Femur (tissue), 1 donor: ENCODE data around the gene AUTS2.

Source experiments
- DNase-seq: peaks from one replicate; pipeline ENCODE4 v3.0.0-alpha.2; 2017

AUTS2 gene

DNA sequence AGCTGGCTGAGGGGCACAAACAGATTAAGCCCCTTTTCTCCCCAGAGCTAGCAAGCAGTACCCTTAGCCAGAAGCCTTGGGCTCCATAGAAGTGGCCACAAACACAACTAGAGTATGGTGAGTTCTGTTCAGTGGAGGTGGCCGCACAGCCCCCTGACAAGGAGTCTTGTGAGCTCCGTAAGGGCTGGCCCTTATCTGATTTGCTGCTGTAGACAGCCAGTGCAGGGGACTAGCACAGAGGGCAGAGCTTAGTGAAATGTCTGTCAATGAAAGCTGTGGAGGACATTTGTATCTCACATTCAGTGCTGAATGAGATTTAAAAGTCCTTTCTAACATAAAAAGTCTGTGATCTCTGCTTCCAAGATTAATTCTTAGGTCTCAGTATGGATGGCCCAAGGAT is 137.3 kb downstream of the AUTS2 start:
- no peak for DNase-seq

DNA sequence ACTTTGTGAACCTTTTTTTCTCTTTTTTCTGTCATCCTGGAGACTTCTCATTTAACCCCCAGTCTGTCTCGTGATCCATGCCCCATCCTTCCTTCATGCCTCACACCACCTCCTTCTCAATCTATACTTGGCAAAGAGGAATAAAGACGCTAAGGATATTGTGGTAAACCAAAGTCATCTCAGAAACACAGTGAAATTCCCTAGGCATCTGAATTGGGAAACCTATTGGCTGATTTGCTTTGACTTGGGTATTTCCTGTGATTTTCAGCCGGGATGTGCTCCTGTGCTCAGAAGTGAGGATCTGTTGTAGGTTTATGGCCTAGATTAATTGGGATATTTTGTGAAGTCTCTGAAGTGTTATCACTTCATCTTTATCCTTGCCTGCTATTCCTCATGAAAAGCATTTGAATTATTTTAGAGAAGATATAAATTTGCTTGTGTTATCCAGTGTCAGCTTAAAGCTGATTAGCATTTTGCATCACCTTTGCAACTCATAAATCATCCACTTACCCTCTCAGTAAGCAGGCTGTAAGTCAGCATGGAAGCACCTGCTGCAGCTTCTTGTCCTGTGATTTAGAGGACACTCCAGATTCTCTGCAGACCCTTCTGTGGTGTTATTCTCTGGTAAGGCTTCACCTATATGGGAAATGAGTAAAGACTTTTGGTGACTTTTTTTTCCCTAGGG is 138.0 kb downstream of the AUTS2 start:
- no peak for DNase-seq

DNA sequence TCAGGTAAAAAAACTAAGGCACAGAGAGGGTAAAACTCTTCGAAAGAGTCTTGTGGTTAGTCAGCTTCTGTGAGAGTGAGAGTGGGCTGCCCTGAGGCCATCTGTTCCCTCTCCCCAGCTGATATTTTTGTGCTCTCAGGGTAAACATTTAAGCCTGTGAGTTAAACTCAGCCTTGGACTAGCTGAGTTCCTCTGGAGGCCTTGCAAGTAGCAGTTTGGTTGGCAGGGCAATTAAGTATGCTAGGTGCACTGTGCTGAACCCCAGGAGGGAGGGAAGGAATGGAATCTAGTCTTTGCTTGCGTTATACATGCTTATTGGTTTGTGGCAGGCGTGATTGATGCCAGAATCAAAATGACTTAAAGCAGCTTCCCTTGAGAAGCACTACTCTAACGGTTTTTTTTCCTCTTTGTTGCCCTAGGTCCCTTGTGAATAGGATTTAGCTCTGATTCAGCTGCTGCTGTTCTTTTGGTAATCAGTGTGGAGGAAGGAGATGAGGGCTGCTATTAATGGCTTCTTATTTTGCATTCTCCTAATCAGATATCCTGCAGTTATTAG is 140.2 kb downstream of the AUTS2 start:
- peak; percentile 24 for DNase-seq

DNA sequence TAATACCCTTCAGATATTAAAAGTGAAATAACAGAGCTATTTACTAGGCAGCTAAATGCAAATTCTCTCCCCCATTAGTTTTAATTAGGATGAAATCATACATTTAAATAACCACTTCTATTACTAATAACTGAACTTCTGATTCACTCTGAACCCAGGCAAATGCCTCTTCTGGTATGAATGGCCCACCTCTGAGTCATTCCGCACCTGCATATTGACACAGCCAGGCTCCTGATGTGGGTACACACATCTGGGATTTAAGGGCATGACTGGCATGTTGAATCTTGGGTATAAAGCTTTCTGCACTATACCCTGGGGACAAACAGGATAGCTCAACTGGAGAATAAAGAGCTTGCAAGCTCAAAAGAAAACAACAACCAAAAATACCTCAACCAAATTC is 140.9 kb downstream of the AUTS2 start:
- no peak for DNase-seq

DNA sequence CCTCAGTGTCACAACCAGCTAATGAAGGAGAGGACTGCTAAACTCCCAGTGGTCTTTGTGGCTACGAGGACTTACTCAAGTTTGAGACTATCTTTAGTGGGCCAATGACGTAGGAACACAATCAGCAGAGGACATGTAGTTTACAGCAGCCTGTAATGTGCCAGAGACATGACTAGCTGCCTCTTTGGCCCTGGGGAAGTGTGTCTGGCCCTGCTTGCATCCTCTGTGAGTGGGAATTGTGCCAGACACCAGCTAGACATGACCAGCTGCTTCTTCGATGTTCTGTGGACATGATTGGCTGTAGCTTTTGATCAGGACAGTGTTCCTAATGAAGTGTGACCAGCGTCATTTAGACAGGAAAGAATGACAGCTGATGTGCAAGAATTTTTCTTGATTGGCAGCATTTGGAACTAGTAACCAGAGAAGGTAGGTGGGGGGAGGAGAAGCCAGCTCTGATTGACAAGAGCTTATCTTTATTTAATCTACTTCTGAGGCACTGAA is 141.7 kb downstream of the AUTS2 start:
- DNase-seq, result peak; percentile 67

DNA sequence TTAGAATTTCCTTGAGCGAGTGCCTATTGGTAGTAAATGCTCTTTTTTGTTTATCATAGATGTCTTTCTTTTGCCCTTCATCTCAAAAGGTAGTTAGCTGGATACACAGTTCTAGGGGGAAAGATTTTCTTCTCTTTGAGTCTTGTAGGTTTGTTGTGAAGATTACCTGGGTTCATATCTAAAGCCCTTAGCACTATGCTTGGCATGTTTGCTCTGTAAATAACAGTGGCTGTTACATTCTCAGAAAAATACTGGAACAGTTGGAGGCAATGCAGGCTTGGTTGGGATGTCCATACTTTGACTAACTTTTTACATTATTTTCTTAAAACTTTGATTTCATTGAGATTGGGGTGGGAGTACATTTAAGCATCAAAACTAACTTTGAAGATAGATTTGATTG is 144.0 kb downstream of the AUTS2 start:
- DNase-seq, result no peak

DNA sequence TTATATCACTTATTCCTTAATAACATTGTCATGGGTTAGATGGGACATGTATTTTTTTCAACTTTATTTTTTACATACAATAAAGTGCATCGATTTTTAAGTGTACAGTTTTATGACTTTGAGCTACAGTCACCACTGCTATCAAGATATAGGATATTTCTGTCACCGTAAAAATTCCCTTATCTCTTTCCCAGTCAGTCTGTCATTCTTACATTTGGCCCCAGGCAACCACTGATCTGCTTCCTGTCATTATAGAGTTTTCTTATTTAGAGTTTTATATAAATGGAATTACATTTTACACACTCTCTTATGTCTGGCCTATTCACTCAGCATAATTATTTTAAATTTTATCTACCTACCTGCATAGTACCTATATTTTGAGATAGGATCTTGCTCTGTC is 145.2 kb downstream of the AUTS2 start:
- DNase-seq, result no peak

DNA sequence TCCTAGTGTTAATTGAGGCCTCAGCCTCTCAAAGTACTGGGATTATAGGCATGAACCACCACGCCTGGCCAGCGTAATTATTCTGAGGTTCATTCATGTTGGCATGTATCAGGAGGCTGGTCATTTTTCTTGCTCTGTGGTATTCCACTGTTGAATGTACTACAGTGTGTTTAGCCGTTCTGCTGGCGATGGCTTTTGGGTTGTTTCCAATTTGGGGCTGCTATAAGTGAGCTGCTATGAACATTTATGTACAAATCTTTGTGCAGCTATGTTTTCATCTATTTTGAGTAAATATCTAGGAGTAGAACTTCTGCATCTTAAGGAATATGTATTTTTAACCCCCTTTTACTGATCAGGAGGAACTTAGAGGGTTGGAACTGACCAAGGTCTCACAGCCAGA is 145.8 kb downstream of the AUTS2 start:
- peak; percentile 40 for DNase-seq

DNA sequence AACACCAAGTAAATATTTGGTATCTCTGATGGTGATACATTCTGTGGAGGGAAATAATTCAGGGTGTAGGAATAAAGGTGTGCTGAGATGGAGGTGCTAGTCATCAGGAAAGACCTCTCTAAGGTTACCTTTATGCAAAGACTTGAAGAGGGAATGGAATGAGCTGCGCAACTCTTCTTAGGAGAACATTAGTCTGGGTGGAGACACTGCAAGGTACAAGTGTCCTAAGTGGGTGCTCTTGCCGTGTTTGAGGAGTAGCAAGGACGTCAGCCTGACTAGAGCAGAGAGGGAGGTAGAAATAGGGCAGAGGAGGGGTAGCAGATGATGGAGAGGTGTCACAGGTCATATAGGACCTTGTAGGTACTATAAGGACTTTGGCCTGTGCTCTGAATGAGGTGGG is 148.1 kb downstream of the AUTS2 start:
- no peak for DNase-seq

DNA sequence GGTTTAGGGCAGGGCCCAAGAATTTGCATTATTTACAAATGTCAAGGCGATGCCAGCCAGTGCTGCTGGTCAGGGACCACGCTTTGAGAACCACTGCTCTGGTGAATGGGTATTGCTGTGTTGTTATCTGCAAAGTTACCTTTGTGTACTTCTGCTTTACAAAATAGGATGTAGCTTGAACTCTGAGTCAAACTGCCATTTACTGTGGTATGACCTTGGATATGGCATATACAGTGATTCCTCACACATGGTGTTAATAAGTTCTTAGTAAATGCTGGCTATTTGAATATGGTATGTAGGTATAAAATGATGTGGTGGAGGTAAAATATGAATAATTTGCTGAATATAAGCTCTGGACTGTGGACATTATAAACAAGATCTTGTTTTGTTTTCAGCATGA is 148.9 kb downstream of the AUTS2 start:
- DNase-seq, result no peak

DNA sequence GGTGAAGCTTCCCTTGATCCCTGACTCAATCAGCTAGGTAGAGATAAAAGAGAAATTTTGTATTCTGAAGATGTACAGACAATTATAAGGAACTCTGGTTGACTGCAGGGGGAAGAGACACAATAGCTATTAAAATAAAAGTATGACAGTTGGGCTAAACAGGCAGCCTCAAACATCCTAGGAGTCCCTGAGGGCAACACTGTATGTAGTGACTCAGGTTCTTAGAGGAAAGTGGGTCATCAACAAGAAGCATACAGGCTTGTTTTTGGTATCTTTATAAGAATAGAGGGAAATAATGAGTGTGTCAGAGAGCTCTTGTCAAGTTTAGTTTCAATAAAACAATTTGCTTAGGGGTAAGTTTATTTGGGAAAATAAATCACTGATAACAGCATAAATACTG is 150.3 kb downstream of the AUTS2 start:
- no peak for DNase-seq

DNA sequence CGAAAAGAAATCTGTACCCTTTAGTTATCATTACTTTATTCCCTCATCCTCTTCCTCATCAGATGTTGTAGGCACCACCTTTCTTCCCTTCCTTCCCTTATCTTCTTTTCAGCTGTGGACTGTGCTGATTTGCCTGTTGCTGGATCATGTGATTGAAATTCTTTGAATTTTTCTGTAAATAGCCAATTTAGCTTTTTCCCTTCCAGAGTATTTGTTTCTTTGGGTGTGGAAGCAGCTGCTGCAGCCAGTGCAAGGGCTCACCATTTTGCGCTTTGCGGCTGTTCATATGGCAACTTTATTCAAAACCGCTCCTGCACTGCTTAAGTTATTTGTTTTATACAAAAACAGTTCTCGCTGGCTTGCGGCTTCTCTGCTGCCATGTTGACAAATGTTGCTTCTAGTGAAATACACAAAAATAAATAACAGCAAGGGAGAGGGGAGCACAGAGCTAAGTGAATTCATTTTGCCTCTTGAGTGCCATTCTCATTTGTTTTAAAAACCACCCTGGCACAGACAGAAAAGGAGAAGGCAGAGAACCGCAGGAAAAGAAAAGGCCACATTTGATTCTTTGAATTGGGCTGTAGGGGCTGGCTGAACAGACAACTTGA is 151.2 kb downstream of the AUTS2 start:
- no peak for DNase-seq

DNA sequence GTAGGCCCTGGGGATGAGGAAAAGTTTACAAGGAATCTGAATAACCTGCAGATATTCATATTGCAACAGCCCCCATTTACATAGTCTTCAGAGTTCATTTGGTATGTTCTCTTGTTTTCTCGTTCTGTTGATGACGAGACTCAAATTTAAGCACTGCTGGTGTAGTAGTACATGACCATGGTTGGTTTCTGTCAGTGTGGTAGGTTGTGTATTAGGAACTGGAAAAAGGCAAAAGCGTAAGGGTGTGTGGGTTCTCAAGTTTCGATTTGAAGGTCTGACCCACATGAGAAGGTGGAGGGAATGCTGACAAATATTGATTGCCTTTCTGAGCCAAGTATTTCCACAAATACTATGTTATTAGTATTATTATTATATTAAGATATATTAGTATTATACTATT is 151.7 kb downstream of the AUTS2 start:
- DNase-seq, result no peak

DNA sequence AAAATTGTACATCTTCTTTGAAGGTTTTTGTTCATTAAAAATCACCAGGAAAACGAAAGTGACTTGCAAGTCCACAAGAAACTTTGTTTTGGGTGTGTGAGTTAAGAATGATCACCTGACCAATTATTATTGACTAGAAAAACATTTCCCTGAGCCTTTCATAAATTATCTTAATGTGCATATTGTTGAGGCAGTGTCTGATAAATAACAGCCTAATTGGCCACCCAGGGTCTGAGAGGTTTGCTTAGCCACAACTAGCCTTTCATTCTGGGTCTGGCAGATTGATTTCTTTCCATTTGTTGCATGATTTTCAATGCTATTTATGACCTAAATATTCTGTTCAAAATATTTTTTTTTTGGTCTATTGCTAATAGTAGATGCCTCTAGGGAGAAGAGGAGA is 152.8 kb downstream of the AUTS2 start:
- no peak for DNase-seq

DNA sequence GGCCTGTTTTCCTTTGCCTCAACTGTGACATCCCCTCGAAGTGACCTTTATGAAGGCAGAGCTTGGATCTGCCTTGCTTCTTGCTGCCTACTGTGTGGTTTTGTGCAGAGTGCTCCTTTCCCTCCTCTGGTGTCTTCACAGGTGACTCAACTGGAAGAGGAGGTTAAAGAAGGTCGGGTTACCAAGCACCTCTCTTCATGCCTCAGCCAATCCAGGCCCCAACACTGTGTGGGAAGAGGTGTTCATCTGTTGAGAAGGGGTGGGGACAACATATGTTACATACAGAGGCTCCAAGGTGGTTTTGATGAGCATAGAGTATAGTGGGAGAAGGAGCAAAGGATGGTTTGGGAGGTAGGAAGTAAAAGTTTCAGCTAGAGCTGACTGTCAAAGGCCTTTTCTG is 155.7 kb downstream of the AUTS2 start:
- no peak for DNase-seq

DNA sequence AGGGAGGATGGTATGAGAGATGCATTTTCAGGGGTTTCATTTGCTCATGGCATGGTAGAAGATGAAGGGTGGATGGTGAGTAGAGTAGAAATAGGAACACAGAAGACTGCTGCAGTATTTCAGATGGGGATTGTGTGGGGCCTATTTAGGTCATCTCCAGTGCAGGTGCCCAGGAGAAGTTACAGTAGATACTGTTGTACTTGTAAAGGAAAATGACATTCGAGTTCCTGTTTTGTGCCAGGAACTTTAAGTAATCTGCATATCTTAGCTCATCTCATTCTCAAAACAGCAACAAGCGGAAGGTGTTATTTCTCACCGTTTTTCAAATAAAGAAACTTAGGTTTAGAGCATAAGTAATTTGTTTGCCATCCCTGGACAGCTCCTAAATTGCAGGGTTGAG is 156.2 kb downstream of the AUTS2 start:
- DNase-seq, result no peak

DNA sequence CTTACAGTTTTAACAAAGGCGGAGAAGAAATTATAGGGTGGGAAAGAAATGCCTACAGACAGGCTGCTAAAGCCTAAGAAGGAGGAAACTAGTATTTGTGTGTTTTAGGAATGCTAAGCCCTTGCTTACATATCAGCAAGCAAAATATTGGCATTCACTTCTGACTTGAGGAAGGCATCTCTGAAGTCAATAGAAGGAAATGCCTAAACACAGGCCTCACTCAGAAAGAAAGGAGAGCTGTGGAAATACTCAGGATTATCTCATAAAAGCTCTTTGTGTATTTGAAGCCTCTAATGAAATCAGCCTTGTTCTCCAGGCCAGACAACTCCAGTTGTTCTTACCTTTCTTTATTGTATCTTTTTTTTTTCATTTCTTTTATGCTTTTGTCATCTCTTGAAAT is 158.0 kb downstream of the AUTS2 start:
- no peak for DNase-seq

DNA sequence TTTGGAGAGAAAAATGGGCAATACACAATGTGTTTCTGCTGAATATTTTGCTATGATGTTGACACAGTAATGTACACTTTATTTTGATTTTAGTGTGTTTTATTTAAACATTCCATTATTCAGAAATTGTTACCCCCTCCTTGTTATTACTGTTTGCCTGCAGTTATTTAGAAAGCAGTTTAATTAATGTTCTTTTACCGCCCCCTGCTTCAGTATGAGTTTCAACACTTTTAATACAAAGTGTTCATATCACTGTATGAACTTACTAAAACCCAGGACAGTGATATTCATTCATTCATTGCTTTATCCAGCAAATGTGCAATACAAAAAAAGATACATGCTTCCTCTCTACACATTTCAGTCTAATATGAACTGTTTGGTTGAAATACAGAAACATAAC is 159.3 kb downstream of the AUTS2 start:
- DNase-seq, result no peak

DNA sequence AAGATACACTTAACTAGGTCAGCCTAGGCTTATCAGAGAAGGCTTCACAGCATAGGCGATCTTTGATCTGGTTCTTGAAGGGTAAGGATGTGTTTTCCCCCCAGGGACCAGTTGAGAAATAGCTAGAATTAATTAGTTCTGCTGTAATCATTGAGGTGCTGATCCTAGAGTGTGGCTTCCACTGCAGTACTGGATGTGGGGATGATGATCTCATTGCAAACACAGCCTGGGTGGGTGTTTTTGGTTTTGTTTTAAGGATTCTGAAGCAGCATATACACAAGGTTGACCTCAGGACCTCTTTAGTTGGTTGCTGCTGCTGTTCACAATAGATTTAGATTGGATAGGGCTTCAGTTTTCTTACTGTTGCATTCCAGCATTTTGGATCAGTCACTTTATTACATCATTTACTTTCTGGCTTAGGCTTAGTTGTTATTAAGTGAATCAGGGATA is 159.7 kb downstream of the AUTS2 start:
- DNase-seq, result no peak

DNA sequence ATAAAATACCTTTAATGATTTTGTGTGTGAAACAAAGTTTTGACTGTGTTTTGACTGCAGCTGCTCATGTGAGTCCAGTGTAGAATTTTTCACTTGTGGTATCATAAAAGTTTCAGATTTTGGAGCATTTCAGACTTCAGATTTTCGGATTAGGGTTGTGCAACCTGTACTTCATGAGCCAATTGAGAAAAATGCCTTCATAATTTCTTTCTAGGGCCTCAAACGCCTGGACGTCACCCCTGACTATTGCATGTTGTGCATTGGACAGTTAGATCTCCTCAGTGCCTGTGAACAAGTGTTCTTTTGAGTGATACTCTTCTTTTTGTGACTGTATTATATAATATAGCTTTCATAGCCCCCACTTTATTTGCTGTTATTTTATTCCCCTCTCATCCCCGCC is 161.1 kb downstream of the AUTS2 start:
- no peak for DNase-seq

DNA sequence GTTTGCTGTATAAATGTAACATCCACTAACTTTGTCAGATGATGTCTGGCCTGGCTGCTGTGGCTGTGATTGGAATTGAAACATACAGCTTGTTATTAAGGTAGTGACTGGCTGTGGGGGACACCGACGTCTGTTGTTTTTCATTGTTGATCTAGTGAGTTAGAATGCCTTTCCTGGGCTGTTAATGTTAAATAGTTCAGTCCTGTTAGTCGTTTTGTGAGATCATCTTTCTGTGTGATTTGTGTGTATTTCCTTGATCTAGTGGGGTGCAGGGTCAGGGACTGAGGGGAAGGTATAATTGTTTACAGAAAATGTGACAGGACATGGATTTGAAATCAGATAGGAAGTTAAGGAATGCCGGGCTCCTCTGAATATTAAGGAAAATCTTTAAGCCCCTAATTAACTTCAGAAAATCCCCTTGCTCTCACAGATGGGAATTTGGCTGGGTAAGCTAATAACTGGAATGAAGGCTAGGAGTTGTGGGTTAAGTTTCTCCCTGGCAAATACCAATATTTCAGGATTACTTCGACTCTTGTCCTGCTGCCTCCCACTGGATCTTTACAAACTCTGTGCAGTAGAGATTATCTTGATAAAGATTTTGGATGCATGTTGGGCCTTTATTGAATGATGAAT is 163.1 kb downstream of the AUTS2 start:
- no peak for DNase-seq

DNA sequence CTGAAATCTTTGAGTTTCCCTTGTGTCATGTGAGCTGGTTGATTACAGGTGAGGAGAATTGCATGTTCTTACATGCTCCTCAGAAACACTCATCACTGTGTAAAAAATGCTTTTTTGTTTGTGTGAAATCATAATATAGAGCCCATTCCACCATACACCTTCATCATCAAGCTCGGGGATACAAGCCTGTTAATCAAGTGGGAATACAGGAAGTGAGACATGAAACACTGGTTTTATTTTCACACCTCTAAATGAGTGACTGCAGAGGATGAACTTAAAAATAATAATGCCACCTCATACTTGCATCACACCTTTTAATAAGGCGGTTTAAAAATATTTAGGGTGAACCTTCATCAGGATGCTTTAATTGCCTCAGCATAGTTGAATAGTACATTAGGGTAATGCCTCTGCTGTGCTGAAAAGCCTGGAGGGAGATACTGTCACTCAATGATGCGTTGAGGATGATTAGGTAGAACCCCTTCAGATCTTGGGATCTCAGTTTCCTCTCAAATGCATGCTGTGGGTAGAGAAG is 164.6 kb downstream of the AUTS2 start:
- DNase-seq, result no peak

DNA sequence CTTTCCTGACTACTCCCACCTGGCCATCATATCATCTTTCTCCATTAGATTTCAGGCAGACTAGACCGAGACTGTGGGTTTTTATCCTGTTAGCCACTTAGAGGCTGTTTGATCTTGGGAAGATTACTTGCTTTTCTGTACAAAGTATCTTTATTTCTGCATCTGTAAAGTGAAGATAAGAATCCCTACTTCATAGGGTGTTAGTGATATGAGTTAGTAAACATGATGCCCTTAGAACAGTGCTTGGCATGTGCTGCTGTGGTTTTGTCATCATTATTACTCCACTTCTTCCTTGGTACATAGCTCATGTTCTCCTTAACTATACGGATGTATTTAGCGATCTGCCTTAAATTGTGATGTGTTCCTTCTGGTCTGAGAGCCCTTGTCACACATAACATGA is 165.2 kb downstream of the AUTS2 start:
- DNase-seq, result no peak

DNA sequence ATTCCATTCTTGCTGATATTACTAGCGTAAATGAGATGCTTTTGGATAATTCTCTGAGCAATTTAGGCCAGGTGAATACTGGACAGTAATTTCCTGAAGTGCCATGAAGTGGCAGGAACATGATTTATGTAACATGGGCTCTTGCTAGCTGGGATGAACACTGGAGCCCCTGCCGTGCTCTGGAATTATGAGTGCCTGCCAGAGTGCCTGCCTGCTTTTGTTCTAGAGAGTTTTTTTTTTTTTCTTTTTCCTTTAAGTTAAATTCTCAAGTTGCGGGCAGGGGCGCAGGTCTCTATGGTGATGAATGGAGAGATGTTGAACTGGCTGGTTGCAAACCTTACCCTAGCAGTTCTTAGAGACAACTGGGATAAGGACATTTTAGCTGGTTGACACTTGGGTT is 165.9 kb downstream of the AUTS2 start:
- no peak for DNase-seq
